GM19455 (cell line): ENCODE results near the gene CCR2.
"Not testable (repeated sequence)": the region's sequence is repeated elsewhere in the genome, so short reads cannot be mapped to it uniquely, and the experiment has no call there.

Source experiments
- ATAC-seq: cut with Tn5 transposase; IDR thresholded peaks from one replicate; pipeline ENCODE4 v1.9.1; 2021; ENCODE audit not compliant: unreplicated experiment

CCR2 gene

DNA sequence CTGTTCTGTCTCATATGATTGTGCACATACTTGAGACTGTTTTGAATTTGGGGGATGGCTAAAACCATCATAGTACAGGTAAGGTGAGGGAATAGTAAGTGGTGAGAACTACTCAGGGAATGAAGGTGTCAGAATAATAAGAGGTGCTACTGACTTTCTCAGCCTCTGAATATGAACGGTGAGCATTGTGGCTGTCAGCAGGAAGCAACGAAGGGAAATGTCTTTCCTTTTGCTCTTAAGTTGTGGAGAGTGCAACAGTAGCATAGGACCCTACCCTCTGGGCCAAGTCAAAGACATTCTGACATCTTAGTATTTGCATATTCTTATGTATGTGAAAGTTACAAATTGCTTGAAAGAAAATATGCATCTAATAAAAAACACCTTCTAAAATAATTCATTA is 21.9 kb downstream of the CCR2 start:
- no peak for ATAC-seq

DNA sequence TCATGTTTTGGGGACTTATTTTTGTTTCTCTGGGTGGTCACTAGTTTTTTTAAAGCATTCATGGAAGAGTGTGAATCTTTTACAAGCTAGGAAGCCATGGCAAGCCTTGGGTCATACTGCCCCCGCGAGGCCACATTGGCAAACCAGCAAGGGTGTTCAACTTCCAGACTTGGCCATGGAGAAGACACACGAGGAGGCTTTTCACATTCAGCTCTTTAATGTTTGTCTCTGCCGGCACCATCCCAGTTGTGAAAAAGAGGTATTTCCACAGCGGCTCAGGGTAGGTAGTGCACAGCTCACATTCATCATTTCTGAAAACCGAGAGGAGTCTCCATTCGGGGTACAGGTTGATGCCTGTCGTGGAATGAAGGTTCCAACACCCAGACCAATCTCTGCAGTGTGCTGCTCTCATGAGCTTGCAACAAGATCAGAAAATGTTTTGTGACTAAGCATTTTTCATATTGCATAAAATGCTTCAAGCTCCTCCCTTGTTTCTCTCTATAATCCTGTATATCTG is 24.6 kb downstream of the CCR2 start:
- ATAC-seq = no peak

DNA sequence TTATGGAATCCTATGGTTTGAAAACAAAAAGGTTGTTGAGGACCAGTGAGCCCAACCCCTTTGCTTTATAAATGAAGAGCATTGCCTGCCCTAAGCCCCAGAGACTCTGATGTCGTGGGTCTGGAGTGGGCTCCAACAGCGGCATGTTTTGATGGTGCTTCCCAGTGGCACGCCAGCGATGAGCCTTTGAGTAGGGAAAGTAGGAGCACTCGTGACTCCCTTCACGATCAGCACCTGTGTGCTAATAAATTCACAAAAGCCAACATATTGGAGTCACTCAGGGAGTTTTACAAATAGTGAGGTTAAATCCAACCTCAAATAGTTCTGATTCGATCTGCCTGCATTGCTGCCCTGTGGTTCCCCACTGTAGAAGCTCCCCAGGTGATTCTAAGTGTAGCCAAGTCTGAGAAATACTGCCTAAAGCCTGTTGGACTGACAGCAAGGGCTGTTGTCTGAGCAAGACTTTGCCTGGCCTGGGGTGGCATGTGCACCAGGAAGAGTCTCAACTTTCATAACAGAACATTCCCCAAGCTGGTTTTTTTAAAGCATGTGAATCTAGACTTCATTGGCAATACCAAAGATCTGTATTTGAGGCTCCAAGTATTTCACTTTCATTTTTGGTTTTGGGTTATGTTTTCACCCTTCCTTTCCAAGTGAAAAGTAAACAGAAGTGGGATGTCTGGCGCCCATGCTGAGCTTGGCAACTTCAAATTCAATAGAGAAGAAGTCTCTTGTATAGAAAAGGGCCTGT is 26.7 kb downstream of the CCR2 start:
- ATAC-seq = no peak

DNA sequence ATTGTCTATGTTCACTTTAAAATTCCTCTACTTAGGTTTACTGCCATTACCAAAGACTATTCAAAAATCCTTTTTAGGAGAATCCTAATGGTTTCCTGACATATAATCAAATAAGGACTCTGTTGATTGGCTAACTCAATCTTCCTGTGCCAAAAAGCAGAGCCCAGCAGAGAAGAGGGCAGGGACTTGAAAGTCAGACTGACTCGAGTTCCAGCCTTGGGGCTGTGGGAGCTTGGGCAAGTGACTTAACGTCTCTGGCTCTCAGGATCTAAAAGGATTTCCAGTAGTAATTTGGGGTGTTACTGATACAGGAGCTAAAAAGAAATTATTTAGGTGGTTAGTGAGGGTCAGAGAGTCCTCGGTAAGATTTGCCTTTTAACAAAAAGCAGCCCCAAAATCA is 27.7 kb downstream of the CCR2 start:
- ATAC-seq = no peak

DNA sequence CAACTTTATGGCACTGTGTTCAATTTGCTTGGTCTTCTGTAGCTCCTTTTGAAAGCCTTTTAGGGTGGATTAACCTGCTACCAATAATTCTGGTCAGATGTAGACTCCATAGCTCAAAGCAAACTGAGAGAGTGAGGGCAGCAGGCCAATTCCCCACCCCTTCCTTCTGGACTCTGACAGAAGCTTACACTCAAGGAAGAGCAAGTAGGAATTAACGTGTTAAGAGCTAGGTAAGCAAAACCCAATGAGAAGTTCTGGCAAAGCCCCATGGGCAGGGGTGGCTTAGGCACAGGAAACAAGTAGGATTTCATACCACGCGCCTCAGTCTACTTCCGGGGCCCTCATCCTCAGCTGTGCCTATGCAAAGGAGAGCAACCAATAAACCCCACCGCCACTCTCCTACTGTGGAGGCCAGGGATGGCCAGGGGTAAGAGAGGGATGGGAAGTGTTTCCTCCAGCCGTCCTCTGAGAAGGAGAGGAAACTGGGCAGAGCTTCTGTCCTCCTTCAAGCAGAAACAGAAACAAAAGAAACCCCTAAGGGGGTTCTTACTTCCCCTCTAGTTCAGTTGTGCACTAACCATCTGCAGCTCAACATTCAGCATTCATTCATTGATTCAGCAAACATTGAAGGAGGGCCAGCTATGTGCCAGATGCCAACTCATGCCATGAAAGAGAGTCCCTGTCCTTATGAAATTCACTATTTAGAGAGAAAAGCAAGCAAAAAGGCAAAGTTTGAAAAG is 29.5 kb downstream of the CCR2 start:
- no peak for ATAC-seq

DNA sequence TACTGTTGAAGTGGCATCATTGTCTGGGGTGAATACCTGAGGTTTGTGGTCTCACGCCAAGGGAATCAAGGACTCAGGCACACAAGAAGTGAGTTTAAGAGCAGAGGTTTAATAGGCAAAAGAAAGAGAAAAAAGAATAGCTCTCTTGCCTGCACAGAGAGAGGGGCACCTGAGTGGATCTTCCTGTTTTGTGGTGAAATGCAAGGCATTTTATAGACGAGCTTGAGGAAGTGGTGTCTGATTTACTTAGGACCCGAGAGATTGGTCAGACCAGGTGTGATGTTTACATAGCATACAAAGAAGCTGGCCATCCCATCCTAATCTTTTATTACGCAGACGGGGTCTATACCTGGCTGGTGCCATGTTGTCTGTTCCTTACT is 30.0 kb downstream of the CCR2 start:
- ATAC-seq = no peak

DNA sequence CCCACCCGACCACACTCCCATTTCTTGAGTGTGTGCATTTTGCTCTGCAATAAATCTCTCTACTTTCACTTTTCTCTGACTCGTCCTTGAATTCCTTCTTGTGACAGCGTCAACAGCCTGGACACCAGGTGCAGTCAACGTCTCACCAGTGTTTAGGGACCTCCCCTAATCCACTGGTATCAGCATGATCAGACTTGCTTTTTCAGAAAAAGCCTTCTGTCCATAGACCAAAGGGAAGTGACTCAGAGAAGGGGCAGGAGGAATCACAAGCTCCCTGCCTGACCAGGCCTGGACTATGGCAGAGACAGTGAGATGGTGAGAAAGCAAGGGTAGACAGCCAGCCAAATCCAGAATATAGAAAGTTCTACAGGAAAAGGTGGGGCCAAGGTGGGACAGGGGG is 32.3 kb downstream of the CCR2 start:
- no peak for ATAC-seq

DNA sequence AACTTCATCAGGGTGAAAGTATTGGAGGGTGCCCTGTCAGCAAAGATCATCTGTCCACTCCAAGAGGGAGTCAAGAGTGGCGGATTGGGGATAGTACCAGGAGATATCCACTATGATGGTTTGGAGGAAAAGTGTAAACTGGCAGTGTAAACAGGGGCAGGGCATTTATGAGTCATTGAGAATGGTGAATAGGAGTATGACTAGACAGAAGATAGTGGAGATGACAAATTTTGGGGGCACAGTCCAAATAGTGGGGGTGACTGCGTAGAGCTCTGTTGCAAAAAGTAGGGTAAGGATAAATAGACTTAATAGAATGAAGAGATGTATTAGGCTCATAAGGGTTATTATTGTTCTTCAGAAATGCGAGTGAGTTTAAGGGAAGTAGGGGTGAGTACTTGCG is 34.9 kb downstream of the CCR2 start:
- ATAC-seq = not testable (repeated sequence)

DNA sequence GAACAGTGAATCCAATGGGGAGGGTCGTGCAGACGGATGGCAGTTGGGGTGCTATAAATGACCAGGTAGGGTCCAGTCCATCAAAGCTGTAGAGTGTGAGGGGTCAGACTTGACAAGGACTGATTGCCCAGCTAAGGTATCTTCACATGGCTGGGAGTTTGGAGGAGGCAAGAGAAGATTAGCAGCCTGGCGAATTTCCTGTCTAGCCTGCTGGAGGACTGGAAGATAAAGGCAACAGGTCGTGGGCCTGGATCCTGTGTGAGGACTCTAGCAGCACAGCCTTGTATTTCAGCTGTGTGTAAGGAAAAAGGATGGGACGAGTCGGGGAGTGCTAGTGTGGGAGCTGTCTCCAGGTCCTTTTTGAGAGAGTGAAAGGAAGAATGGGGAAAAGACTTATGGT is 35.4 kb downstream of the CCR2 start:
- no peak for ATAC-seq

DNA sequence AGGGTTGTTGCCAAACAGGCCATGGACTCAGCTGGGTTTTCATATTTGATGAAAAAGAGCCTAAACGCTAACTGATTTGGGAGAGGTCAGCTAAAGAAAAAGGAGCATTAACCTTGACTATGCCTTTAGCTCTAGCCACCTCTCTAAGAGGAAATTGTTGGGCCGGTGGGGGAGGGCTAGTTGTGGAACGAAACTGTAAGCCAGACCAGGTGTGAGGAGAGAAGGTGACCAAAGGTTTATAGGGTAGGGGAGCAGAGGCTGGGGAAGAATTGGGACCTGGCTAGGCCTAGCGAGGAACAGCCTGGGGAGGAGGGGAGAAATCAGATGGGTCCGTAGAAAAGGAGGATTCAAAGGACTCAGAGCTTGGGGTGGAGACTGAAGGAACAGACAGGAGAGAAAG is 37.6 kb downstream of the CCR2 start:
- ATAC-seq = not testable (repeated sequence)

DNA sequence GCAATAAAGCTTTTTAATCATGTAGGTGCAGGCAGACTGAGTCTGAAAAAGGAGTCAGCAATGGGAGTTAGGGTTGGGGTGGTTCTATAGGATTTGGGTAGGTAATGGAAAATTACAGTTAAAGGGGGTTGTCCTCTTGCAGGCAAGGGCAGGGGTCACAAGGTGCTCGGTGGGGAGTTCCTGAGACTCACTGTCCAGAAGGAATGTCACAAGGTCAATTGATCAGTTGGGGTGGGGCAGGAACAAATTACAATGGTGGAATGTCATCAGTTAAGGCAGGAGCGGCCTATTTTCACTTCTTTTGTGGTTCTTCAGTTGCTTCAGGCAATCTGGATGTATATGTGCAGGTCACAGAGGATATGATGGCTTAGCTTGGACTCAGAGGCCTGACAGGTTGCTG is 39.1 kb downstream of the CCR2 start:
- no peak for ATAC-seq

DNA sequence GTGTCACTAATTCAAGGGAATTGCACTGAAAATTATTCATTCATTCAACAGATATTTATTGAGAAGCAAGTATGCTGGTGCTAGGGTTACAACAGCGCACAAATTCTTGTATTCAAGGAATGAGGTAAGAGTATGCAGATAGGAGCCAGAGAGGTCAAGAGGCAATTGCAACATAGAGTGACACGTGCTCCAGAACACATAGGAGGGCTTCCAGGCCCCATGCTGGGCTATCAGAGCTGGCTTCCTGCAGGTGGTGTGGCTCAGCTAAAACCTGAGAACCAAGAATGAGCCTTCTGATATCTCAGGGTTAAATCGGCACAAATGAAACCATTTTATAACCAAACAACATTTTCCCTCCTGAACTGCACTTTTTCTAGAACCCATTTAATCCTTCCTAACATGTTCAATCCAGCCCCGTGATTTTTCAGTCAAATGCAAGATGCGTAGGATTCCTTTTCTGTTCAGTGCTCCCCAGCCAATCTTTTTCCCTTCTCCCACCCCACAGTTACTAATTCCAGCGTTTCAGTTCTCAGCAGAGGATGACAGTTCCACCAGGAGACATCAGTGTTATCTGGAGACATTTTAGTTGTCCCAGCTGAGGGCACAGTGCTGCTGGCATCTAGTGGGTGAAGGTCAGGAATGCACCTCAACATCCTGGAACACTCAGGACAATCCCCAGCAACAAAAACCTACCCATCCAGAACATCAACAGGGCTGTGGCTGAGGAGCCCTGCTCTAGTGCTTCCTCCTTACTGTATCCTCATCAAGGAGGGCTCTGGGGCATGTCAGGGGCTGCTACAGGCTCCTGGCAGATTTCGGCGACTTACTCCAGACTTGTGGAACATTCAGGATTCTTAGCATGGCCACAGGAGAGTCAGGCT is 39.9 kb downstream of the CCR2 start:
- ATAC-seq = no peak

DNA sequence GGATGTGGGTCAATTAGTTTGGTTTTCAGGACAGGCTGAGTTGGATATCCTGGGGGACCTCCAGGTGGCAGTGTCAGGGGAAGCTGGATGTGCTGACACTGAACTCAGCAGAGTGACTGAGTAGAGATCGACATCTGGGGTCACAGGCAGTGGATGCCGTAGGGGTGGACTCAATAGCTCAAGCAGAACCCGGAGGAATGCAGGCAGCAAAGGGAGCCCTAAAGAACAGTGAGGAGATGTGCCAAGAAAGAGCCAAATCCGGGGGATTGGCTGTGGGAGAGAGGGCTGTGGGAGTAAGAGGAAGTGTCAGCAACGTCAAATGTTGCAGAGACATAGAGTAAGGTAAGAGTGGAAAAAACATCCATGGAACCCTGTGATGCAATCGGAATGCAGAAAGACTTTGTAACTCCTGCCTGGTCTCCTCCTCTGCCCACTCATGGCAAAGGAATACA is 41.3 kb downstream of the CCR2 start:
- ATAC-seq = no peak

DNA sequence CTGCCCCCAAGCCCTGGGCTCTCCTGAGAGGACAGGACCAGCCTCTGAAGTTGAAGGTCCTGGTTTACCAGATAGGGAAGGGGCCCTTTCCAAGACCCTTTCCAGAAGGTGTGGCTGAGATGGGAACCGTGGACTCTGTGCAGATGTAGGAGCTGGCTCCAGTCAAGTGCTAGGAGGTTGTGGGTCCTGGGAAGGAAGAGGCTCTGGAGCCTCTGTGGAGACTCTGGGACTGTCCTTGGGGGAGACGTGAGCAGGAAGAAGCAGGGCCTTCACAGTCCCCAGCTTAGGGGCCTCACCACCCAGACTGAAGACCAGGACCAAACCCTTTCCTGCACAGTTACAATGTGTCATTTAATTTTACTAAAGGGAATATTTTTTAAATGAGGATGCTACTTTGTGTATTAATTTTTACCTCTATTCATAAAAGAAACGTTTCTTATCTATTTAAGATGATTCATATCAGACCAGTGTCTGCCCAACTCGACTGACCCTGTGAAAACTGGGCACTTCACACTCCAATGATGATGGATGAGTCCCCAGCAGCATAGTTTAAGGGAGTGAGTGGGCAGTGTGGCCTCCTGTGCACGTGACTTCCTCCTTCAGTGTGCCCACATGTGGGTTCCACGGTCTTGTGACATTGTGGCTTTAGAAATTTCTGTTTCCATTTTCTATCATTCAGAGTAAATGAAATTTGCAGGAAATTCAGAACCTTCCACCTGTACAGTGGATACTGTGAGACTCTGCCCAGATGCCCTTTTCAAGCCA is 42.0 kb downstream of the CCR2 start:
- ATAC-seq = no peak

DNA sequence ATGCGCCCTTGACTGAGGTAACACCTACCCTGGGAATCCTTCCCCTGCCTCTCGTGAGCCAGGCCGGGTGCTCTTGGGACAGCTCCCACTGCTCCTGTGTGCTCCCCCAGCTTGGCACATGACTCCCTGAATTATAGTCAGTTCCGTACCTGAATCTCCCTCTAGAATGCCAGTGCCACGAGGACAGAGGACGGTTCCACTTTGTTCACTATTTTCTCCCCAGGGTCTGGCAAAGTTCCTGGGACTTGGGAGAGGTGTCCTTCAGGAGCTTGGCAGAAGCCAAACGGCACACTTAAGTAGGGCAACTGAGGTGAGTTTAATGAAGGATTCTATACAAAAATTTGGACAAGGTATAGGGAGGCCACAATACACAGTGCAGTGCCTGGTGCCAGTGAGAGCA is 43.2 kb downstream of the CCR2 start:
- ATAC-seq = no peak

DNA sequence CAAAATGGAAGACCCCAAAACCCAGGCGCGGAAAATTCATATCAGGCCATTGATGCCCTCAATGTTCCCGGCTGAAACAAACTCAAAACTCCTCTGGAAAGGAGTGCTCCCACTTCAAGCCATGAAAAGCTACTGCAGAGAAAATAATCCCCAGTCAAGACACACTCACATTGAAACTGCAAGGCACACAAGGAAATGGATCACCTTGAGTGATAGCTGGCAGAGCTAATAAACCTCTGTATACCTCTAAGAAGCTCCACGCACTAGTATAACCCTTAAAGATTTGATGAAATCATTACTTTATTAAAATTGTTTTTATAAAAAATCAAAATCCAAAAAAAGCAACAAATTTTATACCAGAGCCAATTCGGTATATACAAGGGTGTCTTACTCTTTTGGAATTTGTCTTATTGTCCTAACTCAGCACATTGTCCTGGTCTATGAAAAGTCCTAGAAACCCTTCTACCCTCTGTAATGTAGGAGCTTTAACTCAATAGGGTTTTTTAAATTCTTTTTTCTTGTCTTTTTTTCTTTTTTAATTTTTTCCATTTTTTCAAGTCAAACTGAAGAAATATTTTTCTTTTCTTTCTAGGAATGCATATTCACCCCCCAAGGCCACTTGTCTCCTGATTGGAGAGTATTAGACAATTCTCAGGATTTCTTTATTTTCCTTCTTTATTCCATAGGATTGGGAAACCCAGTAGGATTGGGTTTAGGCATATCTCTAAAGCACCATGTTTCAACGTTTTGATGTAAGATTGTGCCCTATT is 44.5 kb downstream of the CCR2 start:
- ATAC-seq = no peak

DNA sequence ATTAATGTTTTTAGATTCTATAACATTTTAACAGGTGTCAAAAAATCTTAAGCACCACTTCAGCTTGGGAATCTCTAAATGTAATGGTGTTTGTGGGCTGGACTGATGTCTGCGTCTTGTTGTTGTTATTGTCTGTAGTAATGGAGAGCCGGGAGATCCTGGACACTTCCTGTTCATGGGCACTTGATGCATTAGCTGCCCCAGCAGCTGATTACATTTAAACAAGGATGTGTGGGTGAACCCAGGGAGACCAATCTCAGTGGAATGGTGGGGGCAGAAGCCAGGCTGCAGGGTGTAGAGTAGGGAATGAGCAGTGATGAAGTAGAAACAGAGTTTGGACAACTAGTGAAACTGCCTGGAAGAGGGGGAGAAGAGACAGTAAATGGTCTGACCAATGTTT is 45.2 kb downstream of the CCR2 start:
- ATAC-seq = no peak

DNA sequence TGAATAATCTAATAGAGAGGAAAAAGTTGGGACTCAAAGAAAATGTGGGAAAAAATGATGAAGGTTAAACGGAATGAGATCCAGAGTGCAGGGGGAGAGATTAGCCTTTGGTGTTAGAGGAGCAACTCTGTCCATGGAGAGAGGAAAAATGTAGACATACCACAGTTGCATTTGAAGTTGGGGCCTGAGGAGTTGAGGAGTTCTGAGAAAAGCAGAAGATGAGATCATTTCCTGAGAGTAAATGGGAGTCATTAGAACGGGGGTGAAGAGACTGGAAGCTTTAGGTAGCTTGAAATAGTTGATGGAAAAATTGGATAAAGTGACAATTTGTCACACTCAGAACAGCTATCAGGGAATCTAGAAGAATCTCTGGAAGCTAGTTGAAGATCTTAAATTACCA is 45.6 kb downstream of the CCR2 start:
- ATAC-seq = no peak

DNA sequence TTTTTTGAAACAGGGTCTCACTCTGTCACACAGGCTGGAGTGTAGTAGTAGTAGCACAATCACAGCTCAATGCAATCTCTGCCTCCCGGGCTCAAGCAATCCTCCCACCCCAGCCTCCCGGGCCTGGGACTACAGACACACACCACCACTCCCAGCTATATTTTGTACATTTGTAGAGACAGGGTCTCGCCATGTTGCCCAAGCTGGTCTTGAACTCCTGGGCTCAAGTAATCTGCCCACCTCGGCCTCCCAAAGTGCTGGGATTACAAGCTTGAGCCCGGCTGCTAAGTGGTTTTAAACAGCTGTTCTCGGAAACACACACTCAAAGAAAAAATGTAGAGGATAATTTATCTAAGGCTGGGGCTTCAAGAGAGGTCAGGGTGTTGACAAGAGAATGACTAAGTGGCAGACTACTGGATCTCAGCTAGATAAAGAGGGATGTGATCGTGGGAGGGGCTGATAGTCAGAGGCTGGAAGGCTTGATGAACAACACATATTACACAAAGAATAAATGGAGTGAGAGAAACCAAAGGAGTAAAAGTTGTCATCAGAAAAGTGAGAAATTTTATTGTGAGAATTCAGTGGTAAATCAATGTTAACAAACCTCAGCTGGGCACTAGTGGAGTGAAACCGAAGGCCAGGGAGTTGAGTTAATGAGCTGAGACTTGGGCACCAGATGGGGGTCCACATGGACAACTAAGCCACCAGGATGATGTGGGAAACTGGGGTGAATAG is 46.3 kb downstream of the CCR2 start:
- ATAC-seq = no peak
